Measurements from ENCODE around the gene ZIC2. TPM values are rescaled to one million over a fixed set of nuclear protein-coding genes. Genes with fewer than 3 reads are reported as not detected.
"Not testable (repeated sequence)": the region's sequence is repeated elsewhere in the genome, so short reads cannot be mapped to it uniquely, and the experiment has no call there.

The ZIC2 gene
- total RNA-seq, 2 donors from 2014 or later = not detected

DNA sequence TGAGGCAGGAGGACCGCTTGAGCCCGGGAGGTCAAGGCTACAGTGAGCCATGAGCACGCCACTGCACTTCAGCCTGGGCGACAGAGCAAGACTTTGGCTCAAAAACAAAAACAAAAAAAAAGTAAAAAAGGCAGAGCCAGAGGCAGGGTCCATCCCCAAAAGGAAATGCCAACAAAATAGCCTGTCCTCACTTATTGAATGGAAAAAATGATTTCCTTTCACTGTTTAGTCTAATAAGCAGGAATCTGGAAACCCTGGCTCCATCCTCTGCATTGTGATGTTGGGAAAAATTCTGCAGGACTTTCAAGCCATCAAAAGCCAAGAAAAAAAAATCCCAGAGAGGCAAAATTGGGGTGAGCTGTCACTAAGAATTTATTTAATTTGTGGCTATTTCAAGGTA lies 33.2 kb upstream of the ZIC2 start:
- intact Hi-C loops (cut with DNase I) = no loop called here
- no peak for ATAC-seq
- H3K36me3 ChIP-seq (replicated peaks in 1 of 2; ENCODE audit: insufficient read depth in 1 of 2, low read depth in 2 of 2) = no peaks in the 10 kb centered on the region
- H3K27me3 ChIP-seq = peaks cover 0 to 9% of the 10 kb centered on the region in 2 donors
- H3K4me3 ChIP-seq = no peak overlapping the region
- no peaks in the 10 kb centered on the region for H3K9me3 ChIP-seq
- no peak for DNase-seq
- WGBS, 2 donors = 71 to 90% methylated on average over 4 of the region's 4 CpGs
- no peaks in the 10 kb centered on the region for H3K4me1 ChIP-seq
- TF ChIP-seq CTCF (IDR thresholded peaks at IDR 0.05) = no peak
- H3K27ac ChIP-seq = no peak overlapping the region

GRCh38 chr13:99948907-99949678 lies 32.5 kb upstream of the ZIC2 start:
- ATAC-seq (no peak), DNase-seq (no peak)
- Histone ChIP-seq H3K36me3 (replicated peaks in 1 of 2; ENCODE audit: insufficient read depth in 1 of 2, low read depth in 2 of 2) (no peaks in the 10 kb centered on the region), H3K27me3 (peaks cover 0 to 9% of the 10 kb centered on the region in 2 donors), H3K27ac (no peak overlapping the region), H3K9me3 (no peaks in the 10 kb centered on the region), H3K4me1 (no peaks in the 10 kb centered on the region), H3K4me3 (no peak overlapping the region)
- intact Hi-C loops (cut with DNase I) = no loop called here
- 68 to 72% methylated on average over 10 of the region's 10 CpGs for WGBS, 2 donors
- TF ChIP-seq CTCF (IDR thresholded peaks at IDR 0.05) = no peak
- no peak for TF ChIP-seq POLR2A (IDR thresholded peaks at IDR 0.05)

DNA sequence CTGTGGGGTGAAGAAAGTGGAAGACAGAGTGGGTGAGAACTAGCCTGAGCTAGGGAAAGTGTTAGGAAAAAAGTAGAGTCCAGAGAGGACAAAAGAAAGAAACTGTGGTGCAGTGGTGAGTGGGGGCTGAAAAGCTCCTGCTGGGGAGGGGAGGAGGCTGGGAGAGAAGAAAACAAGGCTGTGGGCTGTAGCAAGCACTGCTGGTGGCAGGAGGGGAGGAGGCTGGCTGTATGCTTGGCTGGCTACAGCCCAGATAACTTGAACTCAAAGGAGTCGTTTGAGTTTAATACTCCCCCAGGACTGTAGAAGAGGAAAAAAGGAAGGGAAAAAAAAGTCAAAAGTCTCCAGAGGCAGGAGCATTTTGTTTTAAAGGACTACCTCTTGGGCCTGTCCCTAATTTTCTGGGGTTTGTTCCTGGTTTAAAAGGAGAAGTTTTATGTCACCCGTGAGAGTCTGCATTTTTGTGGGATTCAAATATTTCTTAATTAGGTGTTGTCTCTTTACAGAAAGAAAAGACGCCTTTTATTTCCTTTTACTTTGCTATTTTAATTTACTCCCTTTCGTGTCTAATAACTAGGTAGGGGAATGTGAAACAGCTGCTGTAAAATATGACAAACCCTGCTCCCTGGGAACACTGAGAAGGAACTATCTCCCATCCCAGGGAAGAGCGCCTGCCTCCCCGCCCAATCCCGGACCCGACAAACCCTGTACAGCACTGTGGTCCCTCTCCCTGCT lies 31.7 kb upstream of the ZIC2 start:
- no peak for ATAC-seq
- Histone ChIP-seq H3K36me3 (replicated peaks in 1 of 2; ENCODE audit: insufficient read depth in 1 of 2, low read depth in 2 of 2) (no peaks in the 10 kb centered on the region), H3K27ac (no peak overlapping the region), H3K27me3 (peaks cover 0 to 9% of the 10 kb centered on the region in 2 donors), H3K4me3 (no peak overlapping the region), H3K9me3 (no peaks in the 10 kb centered on the region), H3K4me1 (no peaks in the 10 kb centered on the region)
- 67 to 71% methylated on average over 8 of the region's 8 CpGs for WGBS, 2 donors
- TF ChIP-seq CTCF (IDR thresholded peaks at IDR 0.05) (no peak), POLR2A (IDR thresholded peaks at IDR 0.05) (no peak)
- no peak for DNase-seq
- intact Hi-C loops (cut with DNase I) = no loop called here

DNA sequence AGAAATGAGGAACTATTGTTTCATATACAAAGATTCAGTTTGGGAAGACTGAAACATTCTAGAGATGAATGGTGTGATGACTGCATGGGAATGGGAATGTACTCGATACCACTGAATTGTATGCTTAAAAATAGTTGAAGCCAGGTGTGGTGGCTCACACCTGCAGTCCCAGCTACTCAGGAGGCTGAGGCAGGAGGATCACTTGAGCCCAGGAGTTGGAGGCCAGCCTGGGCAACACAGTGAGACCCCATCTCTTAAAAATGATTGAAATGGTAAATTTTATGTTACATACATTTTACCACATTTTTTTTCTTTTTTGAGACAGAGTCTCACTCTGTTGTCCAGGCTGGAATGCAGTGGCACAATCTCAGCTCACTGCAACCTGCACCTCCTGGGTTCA lies 29.9 kb upstream of the ZIC2 start:
- 86 to 93% methylated on average over 1 of the region's 1 CpG for WGBS, 2 donors
- H3K4me3 ChIP-seq; intact Hi-C loops (cut with DNase I); DNase-seq; H3K36me3 ChIP-seq (replicated peaks in 1 of 2; ENCODE audit: insufficient read depth in 1 of 2, low read depth in 2 of 2); H3K9me3 ChIP-seq; ATAC-seq; H3K27ac ChIP-seq: not testable (repeated sequence)
- Histone ChIP-seq H3K4me1 (peaks cover 13% of the 10 kb centered on the region), H3K27me3 (peaks cover 0 to 15% of the 10 kb centered on the region in 2 donors)

GRCh38 chr13:99953138-99953755 lies 28.3 kb upstream of the ZIC2 start:
- H3K27me3 ChIP-seq = peaks cover 0 to 30% of the 10 kb centered on the region in 2 donors
- ATAC-seq = no peak
- H3K36me3 ChIP-seq (replicated peaks in 1 of 2; ENCODE audit: insufficient read depth in 1 of 2, low read depth in 2 of 2) = no peaks in the 10 kb centered on the region
- DNase-seq = no peak
- TF ChIP-seq CTCF (IDR thresholded peaks at IDR 0.05) (no peak), POLR2A (IDR thresholded peaks at IDR 0.05) (no peak)
- H3K4me1 ChIP-seq = peaks cover 23% of the 10 kb centered on the region
- no peak overlapping the region for H3K4me3 ChIP-seq
- intact Hi-C loops (cut with DNase I) = no loop called here
- no peak overlapping the region for H3K27ac ChIP-seq
- no peaks in the 10 kb centered on the region for H3K9me3 ChIP-seq
- WGBS, 2 donors = 62 to 71% methylated on average over 14 of the region's 14 CpGs
